GM19328 (cell line): ENCODE data around the gene OR14C36.
"Not testable (repeated sequence)": the region's sequence is repeated elsewhere in the genome, so short reads cannot be mapped to it uniquely, and the experiment has no call there.

Experiments
- ATAC-seq: cut with Tn5 transposase; IDR thresholded peaks from one replicate; pipeline ENCODE4 v1.9.1; 2021; ENCODE audit warnings: mild to moderate bottlenecking, moderate library complexity; ENCODE audit not compliant: unreplicated experiment

OR14C36 gene, protein sequence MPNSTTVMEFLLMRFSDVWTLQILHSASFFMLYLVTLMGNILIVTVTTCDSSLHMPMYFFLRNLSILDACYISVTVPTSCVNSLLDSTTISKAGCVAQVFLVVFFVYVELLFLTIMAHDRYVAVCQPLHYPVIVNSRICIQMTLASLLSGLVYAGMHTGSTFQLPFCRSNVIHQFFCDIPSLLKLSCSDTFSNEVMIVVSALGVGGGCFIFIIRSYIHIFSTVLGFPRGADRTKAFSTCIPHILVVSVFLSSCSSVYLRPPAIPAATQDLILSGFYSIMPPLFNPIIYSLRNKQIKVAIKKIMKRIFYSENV

DNA sequence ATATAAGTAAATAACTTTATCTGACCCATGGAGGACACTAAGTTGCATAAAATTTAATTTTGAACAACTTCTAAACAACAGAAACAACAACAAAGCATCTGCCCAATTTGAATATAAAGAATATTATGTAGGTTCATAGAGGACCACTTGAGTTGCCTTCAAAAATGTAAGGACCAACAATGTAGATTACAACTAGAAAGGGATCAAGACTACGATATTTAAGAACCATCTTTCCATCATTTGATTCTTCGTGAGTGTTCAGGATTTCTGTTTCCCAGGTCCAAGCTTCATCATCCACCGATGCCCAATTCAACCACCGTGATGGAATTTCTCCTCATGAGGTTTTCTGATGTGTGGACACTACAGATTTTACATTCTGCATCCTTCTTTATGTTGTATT, at the start of gene OR14C36:
Gene OR14C36, plus strand, starts transcription at position 301 of the 400 bp plus-strand sequence. Its CDS starts 0 bp downstream, at position 301.
- no peak for ATAC-seq

DNA sequence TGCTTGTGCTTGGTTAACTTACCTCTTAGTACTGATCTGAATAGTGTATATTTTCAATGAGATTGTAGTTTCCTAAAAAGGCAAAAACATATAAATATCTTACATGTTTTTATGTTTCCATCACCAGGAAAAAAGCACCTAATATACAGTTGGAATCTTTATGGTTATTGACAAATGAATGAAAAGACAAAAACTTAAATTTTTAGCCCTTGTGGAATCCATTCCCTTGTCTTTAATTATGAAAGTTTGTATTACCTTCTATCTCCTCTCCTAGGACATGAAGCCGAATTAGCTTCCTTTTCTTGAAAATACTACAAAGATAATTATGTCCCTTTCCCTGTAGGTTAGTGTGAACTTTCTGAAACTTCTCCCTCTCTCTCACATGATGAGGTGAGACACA, 45.3 kb upstream of the OR14C36 start, which contains the start of gene OR2T12:
Gene OR2T12, minus strand, starts transcription at position 101 of the 400 bp plus-strand sequence. CDS start 7,846 bp downstream, outside the sequence.
- no peak for ATAC-seq

DNA sequence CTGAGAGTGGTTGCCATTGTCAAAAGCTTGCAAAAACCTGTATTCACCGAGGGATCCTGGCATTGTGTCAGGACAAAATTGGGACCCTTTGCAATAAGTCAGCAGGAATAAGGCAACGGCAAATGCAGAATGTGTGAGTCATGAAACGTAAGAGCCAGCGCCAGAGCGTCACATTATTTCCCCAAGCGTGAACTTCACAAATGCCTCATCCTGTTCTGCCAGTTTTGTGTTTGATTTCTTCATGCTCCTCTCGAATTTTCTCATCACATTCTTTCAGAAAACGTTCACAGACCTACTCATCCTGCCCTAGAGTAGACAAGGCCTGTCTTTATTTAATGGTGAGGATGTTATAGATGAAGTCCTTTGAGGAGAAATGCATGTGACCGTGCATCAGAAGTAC, 42.9 kb upstream of the OR14C36 start:
- not testable (repeated sequence) for ATAC-seq

DNA sequence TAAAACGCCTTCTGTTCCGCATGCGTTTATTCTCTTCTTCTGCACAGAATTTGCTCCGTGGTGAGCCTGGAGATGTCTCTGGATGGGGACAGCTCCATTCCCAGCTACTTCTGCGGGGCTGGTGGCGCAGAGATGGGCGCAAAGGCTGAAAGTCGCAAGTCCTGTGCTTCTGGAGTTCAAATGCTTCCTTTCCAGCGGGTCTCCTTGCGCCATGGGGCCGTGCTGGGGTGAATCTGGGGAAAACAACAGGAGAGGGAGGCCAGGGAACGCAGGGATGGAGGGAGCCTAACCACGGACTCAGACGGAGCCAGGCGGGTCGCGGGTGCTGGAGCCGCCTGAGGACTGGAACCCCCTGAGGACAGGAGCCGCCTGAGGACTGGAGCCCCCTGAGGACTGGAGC, 42.5 kb upstream of the OR14C36 start:
- no peak for ATAC-seq

DNA sequence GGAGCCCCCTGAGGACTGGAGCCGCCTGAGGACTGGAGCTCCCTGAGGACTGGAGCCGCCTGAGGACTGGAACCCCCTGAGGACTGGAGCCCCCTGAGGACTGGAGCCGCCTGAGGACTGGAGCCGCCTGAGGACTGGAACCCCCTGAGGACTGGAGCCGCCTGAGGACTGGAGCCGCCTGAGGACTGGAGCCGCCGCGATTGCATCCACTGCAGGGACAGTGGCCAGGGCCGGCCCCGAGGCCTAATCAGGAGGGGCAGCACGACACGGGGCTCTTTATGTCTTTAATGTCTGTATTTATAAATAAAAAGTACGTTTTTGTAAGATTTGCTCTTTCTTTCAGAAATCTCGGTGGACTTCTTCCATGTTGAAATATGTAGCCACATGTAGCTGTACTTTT, 41.8 kb upstream of the OR14C36 start:
- ATAC-seq, result not testable (repeated sequence)

DNA sequence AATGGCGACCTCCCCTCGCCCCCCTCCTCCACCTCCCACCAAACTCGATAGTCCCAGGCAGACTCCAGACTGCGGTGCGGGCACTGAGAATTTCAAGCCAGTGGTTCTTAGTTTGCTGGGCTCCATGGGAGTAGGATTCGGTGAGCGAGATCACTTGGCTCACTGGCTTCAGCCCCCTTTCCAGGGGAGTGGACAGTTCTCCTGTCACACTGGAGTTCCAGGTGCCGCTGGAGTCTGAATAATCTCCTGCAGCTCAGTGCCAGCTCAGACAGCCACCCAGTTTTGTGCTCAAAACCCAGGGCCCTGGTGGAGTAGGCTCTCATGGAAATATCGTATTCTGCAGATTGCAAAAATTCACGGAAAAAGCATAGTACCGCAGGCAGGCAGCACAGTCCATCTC, 31.8 kb upstream of the OR14C36 start:
- no peak for ATAC-seq

DNA sequence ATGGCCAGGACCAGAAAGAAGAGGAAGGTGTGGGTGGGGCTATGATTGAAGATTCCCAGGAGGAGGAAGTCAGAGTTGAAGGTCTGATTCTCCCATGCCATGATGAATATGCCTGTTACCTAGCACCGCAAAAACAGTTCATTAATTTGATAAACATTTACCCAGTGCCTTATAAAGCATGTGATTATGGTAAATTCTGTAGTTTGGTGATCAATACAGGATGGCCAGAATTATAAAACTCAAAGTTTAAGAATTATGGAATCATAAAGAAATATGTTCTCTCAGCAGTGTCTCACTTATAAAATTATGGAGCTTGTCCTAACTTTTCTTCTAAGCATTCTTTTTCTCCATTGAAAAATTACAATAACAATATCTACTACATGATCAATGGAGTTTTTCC, 24.1 kb upstream of the OR14C36 start, which contains the start of gene OR2M7:
Gene OR2M7, minus strand, starts transcription at position 101 of the 400 bp plus-strand sequence. Its CDS starts 0 bp downstream, at position 101.
- ATAC-seq, result no peak

DNA sequence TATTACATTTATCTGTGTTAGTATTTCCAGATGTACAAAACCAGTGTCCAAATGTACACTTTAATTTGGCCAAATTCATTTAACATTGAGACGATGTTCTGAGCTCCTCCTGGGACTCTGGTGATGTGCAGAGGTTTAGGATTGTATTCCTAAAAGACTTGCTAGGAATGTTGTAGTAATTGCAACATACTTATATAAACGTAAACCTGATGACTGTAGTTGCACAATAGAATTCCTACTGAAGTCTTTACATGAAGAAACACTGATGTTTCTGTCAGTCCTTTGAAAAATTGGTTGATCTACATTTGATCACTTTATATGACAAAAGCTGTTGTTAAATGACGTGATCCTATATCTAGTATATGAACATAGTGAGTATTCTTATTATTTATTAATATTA, 5.1 kb upstream of the OR14C36 start:
- ATAC-seq, result no peak

DNA sequence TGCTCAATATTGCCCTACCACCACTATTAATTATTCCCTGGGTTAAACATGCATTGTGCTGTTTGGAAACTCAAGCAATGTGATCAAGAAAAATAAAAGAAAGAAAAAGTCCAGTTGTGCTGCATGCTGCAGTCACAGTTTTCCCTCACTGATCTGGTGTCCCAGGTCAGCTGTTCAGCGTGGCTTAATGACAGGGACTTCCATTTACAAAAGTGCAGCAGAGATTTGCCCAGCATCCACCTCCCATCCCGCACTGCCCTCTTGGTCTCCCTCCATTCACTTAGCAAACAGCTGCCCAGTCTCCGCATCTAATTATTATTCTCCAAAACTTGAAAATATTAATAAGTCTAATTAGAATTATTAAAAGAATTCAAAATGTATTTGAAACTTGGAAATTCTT, 10.8 kb downstream of the OR14C36 start:
- no peak for ATAC-seq

DNA sequence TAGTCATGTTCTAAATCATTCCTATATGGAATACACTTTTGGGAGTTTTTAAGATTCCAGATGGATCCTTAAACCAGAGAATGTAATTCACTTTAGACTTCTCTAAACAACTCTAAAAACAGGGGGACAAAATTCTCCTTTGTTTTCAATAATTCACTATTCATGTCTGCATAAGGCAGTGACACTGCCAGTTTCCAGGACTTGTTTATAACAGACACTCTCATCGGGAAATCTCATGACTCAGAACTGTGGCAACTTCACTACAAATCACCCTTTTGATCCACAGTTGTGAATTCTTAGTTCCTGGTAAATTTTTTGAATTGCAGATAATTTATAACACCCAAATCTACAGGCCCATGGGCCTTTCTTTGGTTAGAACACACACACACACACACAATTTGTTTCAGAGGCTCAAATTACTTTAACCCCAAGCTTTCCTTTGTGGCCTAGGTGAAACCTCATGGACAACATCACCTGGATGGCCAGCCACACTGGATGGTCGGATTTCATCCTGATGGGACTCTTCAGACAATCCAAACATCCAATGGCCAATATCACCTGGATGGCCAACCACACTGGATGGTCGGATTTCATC, 12.6 kb downstream of the OR14C36 start, which contains the start of gene OR2T4:
Gene OR2T4, plus strand, starts transcription at position 545 of the 595 bp plus-strand sequence. Its CDS starts 0 bp downstream, at position 545.
- ATAC-seq, result no peak

DNA sequence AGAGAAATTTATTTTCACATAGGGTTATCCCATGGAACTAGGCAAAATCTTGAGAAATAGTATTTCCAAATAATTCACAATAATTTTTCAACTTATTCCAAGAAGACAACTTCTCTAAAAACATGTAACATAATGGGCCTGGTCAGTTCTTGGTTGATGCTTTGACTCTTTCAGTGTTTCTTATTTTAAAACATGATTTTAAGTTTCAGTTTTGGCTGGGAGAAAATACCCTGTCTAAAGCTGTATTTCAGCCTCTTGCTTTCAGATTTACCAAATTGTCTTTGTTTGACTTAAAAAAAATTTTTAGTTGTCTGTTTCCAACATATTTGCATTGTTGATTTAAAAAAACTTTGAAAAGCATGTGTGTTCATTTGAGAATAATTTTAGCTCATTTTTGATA, 18.0 kb downstream of the OR14C36 start:
- no peak for ATAC-seq

DNA sequence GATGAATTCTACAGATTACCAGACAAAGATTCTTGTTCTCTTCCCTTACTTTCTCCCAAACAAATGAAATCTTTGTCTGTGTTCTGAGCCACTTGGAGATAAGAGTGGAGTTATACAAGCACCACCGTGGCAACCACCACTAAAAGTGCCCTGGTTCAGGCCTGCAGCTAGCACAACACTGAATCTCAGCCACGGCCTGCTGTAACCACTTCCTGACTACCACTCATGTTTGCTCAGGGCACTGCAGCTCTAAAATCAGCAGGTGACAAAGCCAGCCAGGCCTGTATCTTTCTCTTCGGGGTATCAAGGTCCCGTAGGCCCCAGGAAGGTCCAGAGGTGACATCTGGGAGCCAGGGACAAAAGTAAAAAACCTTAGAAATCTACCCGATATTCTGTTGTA, 23.8 kb downstream of the OR14C36 start:
- no peak for ATAC-seq

DNA sequence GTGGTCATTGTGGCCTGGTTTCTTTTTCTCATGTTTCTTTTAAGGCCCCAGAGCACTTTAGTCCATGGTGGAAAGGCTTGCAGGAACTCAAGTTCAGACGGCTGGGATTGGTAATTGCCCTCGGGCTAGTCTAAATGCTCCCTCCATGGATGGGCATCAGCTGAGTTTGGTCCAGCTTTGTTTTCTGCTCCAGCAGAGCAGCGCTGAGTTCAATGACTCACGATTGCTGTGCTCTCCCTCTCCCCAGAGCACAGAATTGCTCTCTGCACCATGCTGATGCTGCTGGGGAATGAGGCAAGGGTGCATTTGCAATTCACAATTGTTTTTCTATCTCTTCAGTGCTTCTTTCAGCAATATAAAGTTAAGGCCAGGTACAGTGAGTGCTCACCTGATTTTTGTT, 25.2 kb downstream of the OR14C36 start:
- no peak for ATAC-seq

DNA sequence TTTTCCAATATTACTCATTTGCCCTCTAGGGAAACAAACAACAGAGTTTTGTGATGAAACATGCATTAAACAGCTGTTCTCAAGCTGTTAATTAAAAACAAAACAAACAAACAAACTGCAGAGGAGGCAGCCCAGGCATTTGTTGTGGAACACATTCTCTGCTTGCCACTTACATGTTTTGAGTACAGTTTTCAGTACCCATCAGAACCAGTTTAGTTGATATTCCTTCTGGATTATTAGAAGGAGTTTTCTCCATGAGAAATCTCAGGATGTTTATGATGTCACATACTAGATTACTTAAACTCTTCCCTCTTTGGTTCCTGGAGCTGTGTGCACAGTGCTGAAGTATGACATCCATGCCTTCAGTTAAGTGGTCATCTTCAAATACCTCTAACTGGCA, 26.9 kb downstream of the OR14C36 start, which contains the start of gene OR2T6:
Gene OR2T6, plus strand, starts transcription at position 301 of the 400 bp plus-strand sequence. CDS start 11,863 bp downstream, outside the sequence.
- ATAC-seq, result no peak

DNA sequence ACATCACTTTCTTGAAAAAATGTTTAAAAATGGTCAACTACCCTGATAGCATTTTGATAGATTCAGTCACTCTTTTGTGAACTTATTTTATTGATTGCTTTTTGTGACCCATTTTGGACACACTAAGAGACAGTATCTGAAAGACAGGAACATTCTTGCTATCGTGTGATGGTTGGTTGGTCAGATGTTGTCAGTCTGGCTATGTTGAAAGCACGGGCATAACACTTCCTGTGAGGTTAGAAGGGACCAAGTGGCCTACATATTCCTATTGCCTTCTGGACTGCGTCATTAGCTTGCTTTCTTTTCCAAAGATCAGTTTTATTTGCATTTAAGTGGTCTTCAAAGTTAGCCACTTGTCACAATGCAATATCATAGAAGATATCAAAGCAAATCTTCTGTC, 28.3 kb downstream of the OR14C36 start:
- no peak for ATAC-seq

DNA sequence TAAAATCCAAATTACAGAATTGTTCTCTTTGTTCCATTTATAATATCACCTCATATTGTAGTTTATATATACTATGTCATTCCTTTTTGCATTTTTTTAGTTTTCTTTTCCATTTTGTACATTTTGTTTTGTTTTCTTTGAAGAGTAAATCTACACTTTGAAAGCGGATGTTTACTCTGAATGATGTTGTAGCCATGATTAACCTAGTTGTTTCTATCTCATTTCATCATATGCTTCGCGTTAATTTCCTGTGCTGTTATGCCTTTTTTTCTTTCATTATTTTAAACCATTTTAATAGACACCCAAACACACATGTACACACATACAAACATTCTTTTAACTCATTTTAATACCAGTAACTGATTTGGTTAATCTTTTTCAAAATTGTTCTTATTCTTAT, 32.3 kb downstream of the OR14C36 start:
- no peak for ATAC-seq

DNA sequence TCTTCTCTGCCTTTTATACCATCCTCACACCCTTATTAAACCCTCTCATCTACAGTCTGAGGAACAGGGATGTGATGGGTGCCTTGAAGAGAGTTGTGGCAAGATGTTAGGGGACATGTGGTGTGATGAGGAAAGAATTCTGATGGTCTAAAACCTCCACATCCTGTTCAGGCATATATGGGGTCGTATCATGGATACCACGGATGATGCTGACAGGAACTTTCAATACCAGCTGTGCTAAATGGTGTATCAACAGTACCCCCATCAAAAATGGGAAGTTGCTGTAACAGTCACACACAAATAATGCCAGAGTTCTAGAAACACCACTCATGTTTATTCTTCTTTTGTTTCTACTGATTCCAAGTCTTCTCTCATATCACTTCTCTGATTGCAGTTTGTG, 39.9 kb downstream of the OR14C36 start:
- no peak for ATAC-seq

DNA sequence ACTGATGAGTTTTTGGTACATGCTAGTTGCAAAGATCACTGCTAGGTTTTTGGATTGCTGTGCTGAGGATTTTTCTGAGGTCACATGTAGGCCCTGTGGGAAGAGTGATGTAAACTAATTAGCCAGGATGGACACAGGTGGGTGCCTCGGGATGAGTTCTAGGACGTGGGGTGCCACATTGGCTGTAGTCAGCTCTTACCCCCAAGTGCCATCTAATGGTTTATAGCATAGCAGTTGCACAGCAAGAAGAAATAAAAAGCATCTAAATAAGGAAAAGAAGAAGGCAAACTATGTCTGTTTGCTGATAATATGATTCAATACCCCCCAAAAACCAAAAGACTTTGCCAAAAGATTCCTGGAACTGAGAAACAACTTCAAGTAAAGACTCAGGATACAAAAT, 44.5 kb downstream of the OR14C36 start:
- ATAC-seq, result no peak
